Transverse colon (tissue), 3 donors: Measurements from ENCODE around the gene BDKRB2.

Source experiments
- CTCF ChIP-seq, 5 experiments: fragments of 200-600 bp in 3 of 5; fragments of 450-650 bp in 2 of 5; sonication (generic) in 3 of 5; IDR thresholded peaks; 1 replicate in 2 of 5; 2 replicates in 3 of 5; pipeline ENCODE4 v1.5.1; 2016 to 2017; ENCODE audit warnings: antibody characterized with exemption in 5 of 5, inconsistent platforms in 3 of 5, mild to moderate bottlenecking in 2 of 5, moderate library complexity in 1 of 5
- POLR2A ChIP-seq: fragments of 450-650 bp; IDR thresholded peaks from one replicate; pipeline ENCODE4 v1.6.1; 2016; ENCODE audit warnings: antibody characterized with exemption, mild to moderate bottlenecking, moderate library complexity

DNA sequence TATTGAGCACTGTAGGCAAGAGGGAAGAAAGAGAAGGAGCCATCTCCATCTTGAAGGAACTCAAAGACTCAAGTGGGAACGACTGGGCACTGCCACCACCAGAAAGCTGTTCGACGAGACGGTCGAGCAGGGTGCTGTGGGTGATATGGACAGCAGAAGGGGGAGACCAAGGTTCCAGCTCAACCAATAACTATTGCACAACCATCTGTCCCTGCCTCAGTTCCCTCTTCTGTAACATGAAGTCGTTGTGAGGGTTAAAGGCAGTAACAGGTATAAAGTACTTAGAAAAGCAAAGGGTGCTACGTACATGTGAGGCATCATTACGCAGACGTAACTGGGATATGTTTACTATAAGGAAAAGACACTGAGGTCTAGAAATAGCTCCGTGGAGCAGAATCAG lies 37.5 kb downstream of the BDKRB2 start:
- TF ChIP-seq POLR2A = no peak
- no peak for TF ChIP-seq CTCF (IDR thresholded peaks at IDR 0.05)
